ENCODE measurements around the gene RASD2.

The RASD2 gene

GRCh38 chr22:35542157-35542938 is 1.7 kb downstream of the RASD2 start:
- no peak for DNase-seq

DNA sequence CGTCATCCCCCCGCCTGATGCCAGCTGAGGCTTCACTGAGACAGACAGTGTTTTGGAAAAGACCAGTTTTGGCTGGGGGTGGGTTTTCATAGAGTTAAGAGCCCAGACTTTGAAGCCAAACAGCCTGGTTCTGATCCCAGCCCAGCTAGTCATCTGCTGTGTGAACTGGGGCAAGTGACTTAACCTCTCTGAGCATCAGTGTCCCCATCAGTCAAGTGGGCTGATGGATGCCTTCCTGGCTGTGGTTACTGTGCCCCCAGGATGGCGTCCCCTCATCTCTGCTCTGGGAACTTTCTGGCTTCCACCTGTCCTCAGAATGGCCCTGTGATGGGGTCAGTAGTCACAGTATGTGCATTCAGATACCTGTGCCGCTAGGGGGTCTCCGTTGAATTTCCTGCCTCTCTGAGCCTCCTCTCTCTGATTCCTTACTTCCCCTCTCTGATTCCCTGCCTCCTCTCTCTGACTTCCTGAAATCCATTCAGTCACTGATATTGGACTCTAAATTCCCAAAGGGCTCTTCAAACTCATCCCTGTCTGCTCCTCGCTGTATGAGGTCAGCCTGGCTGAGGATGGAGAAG is 2.4 kb downstream of the RASD2 start:
- DNase-seq, result no peak

DNA sequence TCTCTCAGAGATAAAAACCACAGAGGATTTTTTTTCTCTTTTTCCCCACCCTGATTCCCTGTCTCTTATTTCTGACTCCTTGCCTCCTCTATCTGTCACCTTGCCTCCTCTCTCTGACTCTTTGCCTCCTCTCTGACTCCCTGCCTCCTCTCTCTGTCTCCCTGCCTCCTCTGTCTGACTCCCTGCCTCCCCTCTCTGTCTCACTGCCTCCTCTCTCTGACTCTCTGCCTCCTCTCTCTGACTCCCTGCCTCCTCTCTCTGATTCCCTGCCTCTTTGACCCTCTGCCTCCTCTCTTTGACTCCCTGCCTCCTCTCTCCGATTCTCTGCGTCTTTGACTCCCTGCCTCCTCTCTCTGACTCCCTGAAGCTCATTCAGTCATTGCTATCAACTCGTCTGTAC is 3.1 kb downstream of the RASD2 start:
- DNase-seq, result no peak

DNA sequence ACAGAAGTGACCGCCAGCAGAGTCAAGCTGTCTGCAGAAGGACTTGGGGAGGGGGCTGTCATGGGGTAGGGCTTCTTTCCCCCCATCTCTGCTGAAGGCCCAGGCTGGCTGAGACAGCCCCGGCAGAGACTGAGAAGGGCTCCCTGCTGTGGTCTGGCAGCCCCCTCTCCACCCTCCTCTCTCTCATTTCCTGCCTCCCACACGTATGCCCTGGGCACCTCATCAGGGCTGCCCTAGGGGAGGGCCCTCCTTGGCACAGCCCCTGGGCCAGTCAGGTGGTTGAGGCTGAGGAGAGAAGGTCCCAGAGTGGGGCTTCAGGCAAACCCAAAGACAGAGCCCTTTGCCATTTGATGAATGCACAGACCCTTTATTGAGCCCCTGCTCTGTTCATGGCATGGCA is 3.6 kb downstream of the RASD2 start:
- DNase-seq, result no peak

GRCh38 chr22:35544827-35545226 is 4.2 kb downstream of the RASD2 start:
- DNase-seq, result no peak

DNA sequence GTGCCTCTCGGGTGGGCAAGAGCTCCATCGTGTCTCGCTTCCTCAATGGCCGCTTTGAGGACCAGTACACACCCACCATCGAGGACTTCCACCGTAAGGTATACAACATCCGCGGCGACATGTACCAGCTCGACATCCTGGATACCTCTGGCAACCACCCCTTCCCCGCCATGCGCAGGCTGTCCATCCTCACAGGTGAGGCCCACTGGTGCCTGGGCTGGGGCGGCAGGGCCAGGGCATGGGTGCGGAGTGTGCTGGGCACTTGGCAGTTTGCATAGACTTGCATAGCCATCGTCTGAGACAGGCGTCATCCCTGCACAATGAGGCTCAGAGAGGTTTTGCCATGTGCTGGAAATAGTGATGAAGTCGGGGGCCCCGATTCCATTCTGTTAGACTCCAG is 6.3 kb downstream of the RASD2 start:
- DNase-seq, result no peak

- no peak for DNase-seq
Measured at GRCh38 chr22:35547987-35548721, 7.5 kb downstream of the RASD2 start.

GRCh38 chr22:35548722-35549112 is 8.1 kb downstream of the RASD2 start:
- DNase-seq, result no peak

DNA sequence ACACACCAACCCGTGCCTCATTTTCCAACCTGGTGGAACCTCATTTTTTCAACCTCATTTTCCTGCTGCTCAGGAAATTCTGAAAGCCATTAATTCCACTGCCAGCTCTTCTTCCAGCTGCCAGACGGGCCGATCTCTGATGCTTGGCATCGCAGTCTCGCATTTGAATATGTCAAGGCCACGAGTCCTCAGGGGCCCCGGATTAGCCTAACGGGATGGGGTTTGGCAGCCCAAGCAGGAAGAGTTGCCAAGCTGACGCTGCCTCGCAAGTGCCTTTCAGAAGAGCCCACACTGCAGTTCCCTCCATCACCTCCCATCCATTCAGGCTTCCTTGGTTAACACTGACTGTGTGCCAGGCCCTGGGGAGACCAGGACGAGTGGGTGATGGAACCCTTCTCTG is 8.7 kb downstream of the RASD2 start:
- no peak for DNase-seq

GRCh38 chr22:35551549-35552177 is 11.0 kb downstream of the RASD2 start:
- no peak for DNase-seq

- peak; percentile 90 for DNase-seq
Measured at GRCh38 chr22:35552196-35552842, 11.7 kb downstream of the RASD2 start.

DNA sequence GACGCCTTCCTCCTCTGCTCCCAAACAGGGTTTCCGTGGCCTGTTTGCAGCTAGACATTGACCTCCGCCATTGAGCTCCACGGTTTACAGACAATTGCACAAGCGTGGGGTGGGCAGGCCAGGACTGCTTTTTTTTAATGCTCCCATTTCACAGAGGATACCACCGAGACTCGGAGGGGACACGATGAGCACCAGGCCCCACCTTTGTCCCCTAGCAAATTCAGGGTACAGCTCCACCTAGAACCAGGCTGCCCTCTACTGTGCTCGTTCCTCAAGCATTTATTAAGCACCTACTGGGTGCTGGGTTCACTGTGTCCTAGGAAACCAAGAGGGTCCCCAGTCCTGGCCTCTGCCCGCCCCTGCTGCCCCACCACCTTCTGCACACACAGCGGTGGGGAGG is 12.2 kb downstream of the RASD2 start:
- DNase-seq, result no peak

DNA sequence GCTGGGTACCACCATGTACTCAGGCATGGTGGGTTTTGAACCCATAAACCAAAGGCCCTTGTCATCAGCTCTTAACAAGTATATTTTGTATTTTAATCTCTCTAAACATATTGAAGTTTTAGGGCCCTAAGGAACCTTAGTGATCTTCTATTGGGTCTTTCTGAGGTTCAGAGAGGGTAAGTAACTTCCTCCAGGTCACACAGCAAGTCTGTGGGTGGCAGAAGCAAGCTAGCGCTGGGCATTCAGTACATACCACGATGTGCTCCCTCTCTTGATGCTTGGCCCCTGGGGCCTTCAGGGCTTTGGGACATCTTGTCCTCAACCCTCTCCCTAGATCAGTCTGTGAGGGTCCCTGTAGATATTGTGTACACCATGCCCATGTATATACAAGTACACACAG is 12.7 kb downstream of the RASD2 start:
- DNase-seq, result no peak

GRCh38 chr22:35554297-35554845 is 13.7 kb downstream of the RASD2 start:
- no peak for DNase-seq

- no peak for DNase-seq
Measured at GRCh38 chr22:35555483-35555890, 14.9 kb downstream of the RASD2 start.

DNA sequence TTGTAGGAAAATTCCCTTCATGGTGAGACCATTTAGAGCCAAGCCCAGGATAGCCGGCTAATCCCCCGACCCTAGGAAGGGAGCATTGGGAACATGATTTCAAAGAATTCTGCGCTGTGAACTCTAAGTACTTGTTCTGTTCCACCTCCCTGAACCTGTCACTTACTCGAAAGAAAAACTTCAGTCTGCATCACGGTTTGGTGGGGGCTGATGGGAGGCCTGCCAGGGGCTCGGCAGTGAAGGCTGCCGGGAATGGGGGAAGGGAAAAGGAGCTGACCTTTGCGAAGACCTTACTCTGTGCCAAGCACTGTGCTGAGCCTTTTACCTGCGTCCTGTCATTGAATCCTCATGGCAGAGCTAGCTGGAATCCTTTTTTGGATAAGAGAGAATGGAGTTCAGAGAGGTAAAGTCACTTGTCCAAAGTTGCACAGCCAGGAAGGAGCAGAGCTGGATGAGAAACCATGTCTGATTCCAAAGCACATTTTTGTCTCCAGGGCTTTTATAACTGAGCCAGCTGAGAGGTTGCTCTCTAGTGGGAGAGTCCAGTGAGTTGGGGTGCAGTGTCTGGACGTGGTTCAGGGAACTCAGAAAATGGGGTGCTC is 15.4 kb downstream of the RASD2 start:
- DNase-seq, result no peak

- no peak for DNase-seq
Measured at GRCh38 chr22:35556666-35557065, 16.0 kb downstream of the RASD2 start.

DNA sequence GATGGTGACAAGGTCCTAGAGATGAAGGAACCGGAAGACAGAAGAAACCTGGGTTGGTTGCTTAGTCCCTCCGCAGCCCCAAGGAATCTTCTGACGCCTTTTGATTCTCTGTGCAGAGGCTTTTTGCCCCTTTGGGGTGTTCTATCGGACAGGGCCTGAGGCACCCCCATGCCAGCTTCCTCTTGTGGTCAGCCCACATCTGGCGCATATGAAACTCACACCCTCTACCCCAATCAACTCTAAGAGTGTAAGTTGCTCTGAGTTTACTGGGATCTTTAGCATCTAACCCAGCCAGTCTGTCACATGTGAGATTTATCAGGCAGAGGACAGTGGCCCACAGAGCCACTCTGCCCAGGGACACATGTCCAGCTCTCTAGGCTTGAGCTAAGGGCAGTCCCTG is 17.4 kb downstream of the RASD2 start:
- DNase-seq, result no peak

GRCh38 chr22:35558719-35559118 is 18.1 kb downstream of the RASD2 start:
- DNase-seq, result no peak

- DNase-seq, result no peak
Measured at GRCh38 chr22:35559354-35560005, 18.8 kb downstream of the RASD2 start.

GRCh38 chr22:35560366-35560765 is 19.7 kb downstream of the RASD2 start:
- DNase-seq, result no peak

DNA sequence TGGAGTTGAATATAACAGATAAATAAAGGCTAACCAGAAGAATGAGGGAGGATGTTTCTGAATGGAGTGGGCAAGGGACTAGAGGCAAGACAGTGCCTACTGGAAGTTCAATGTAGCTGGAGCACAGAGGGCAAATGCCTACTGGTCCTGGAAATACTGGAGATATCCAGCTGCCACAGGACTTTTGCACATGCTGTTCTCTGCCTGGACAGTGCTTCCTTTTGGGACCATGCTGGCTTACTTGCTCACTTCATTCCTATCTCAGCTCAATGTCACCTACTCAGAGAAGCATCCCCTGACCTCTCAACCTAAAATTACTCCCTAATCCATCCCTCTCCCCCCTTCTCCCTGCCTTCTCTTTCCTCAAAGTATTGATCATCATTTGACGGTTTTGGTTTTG is 20.2 kb downstream of the RASD2 start:
- no peak for DNase-seq
